Measurements from ENCODE around the gene JHY. TPM values are rescaled to one million over a fixed set of nuclear protein-coding genes. Genes with fewer than 3 reads are reported as not detected.

JHY gene
- total RNA-seq, 1 donor from 2014 or later = 7.4 TPM

DNA sequence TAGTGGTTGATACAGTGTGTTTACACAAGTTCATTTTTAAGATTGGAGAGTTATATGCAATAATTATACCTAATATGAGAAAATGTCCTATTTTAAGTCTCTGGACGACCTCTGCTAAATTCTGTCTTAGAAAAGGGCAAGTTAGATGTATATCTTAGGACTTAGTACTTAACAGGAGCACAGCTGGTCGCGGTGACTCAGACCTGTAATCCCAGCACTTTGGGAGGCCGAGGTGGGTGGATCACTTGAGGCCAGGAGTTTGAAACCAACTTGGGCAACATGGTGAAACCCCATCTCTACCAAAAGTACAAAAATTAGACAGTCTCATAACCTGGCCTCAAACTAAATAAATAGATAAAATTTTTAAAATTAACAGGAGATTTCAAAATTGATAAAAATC lies 71.9 kb downstream of the JHY start:
- Mint-ChIP-seq H3K9me3 (ENCODE audit: low read depth) (no peaks in the 10 kb centered on the region), H3K27ac (ENCODE audit: unreplicated experiment) (no peak overlapping the region), H3K4me1 (ENCODE audit: low read depth) (no peaks in the 10 kb centered on the region), H3K36me3 (ENCODE audit: low read depth) (no peaks in the 10 kb centered on the region), H3K27me3 (ENCODE audit: low read depth) (no peaks in the 10 kb centered on the region), H3K4me3 (ENCODE audit: unreplicated experiment) (no peak overlapping the region)
- DNase-seq (ENCODE audit: low spot score) = no peak
- TF ChIP-seq, protein P1, sequence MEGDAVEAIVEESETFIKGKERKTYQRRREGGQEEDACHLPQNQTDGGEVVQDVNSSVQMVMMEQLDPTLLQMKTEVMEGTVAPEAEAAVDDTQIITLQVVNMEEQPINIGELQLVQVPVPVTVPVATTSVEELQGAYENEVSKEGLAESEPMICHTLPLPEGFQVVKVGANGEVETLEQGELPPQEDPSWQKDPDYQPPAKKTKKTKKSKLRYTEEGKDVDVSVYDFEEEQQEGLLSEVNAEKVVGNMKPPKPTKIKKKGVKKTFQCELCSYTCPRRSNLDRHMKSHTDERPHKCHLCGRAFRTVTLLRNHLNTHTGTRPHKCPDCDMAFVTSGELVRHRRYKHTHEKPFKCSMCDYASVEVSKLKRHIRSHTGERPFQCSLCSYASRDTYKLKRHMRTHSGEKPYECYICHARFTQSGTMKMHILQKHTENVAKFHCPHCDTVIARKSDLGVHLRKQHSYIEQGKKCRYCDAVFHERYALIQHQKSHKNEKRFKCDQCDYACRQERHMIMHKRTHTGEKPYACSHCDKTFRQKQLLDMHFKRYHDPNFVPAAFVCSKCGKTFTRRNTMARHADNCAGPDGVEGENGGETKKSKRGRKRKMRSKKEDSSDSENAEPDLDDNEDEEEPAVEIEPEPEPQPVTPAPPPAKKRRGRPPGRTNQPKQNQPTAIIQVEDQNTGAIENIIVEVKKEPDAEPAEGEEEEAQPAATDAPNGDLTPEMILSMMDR (IDR thresholded peaks at IDR 0.05) = no peak

DNA sequence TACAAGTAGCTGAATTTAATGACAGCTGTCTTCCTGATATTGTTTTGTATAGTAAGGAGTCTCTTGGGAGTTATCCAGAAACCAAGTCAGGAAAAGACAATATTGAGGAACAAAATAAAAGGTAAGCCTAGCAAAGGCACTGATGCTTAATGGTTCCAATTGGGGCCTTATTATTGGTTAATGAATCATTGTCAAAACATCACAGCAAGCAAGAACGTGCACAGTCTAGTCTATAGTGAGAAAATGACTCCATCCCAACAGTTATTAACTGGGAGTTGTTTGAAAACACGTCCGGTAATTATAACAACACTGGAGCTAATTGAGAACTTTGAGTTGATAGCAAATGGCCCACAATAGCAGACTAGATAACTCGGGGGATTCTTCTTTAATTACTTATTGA lies 81.4 kb downstream of the JHY start:
- peaks cover 4% of the 10 kb centered on the region for H3K36me3 Mint-ChIP-seq (ENCODE audit: low read depth)
- peaks cover 37% of the 10 kb centered on the region for H3K27me3 Mint-ChIP-seq (ENCODE audit: low read depth)
- peaks cover 7% of the 10 kb centered on the region for H3K4me1 Mint-ChIP-seq (ENCODE audit: low read depth)
- peaks cover 3% of the 10 kb centered on the region for H3K9me3 Mint-ChIP-seq (ENCODE audit: low read depth)
- H3K27ac Mint-ChIP-seq (ENCODE audit: unreplicated experiment) = no peak overlapping the region
- TF ChIP-seq, protein P1 (IDR thresholded peaks at IDR 0.05) = no peak
- DNase-seq (ENCODE audit: low spot score) = no peak
- no peak overlapping the region for H3K4me3 Mint-ChIP-seq (ENCODE audit: unreplicated experiment)

DNA sequence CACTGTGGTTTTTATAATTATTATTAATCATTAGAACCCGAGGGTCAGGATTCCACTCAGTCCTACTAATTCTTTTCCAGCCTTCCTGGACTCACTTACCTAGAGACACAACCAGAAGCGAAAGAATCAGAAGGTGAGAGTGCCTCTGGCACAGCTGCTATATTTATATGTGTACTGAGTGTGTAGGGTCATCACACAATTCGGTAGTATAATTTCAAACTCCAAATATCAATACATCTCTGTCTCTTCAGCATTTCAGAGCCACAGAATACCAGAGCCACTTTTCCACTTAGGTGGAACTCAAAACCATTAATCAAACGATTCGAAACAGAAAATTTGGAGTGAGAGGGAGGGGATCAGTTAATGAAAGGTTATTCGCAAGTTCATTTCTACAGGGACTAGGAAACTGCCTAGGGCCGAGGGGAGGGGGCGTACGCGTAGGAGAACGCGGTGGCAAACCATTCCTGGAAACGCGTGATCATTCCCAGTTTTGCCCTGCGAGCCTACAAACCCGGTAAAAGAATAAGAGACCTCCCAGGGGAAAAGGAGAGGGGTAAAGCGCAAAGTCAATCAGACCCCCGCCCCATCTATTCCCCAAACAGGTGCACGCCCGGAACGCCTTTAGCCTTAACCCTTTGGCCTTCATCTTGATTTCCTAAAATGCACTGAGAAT lies 93.6 kb downstream of the JHY start:
- peaks cover 3% of the 10 kb centered on the region for H3K9me3 Mint-ChIP-seq (ENCODE audit: low read depth)
- H3K36me3 Mint-ChIP-seq (ENCODE audit: low read depth) = peaks cover 5% of the 10 kb centered on the region

DNA sequence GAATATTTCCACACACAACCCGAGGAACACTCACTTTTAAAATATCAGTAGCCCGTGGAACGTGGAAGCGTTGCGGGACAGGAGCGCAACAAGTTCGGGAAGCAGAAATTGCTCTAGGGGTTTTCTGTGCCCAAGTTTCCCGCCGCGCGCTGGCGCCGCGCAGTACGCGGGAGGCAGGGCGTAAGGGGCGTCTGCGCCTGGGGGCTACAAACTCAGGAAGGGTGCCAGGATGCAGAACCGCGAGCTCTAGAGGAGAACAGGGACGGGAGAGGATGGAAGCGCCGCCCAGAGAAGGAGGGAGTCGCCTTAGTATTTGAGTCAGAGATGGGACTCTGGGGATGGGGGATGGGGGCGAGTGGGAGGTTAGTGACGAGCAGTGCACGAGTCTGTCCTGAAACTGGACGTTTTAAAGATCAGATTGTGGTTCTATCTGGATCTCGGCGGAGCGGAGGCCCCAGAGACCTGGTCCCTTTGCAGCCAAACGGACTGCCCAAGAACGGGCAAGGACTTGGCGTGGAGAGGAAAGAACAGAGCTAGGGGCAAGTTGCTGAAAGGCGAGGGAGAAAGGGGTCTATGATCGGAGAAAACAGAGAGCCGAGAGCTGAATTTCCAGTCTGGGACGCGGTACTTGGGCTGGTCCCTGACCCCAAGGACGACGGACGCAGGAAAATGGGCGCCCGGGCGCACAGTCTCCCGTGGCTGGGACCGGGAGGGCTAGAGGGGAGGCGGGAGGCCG lies 94.3 kb downstream of the JHY start:
- peaks cover 86% of the 10 kb centered on the region for H3K27me3 Mint-ChIP-seq (ENCODE audit: low read depth)
- H3K36me3 Mint-ChIP-seq (ENCODE audit: low read depth) = peaks cover 5% of the 10 kb centered on the region
- no peak for DNase-seq (ENCODE audit: low spot score)
- TF ChIP-seq, protein P1 (IDR thresholded peaks at IDR 0.05) = no peak
- peak overlapping the region; percentile 54 for H3K4me3 Mint-ChIP-seq (ENCODE audit: unreplicated experiment)
- H3K27ac Mint-ChIP-seq (ENCODE audit: unreplicated experiment) = no peak overlapping the region
- peaks cover 30% of the 10 kb centered on the region for H3K4me1 Mint-ChIP-seq (ENCODE audit: low read depth)
- peaks cover 3% of the 10 kb centered on the region for H3K9me3 Mint-ChIP-seq (ENCODE audit: low read depth)

More for the DNA sequence above, 93.6 kb downstream of the JHY start:
- Mint-ChIP-seq H3K4me3 (ENCODE audit: unreplicated experiment) (no peak overlapping the region), H3K27me3 (ENCODE audit: low read depth) (peaks cover 80% of the 10 kb centered on the region), H3K4me1 (ENCODE audit: low read depth) (peaks cover 23% of the 10 kb centered on the region), H3K27ac (ENCODE audit: unreplicated experiment) (no peak overlapping the region)
- TF ChIP-seq, protein P1 (IDR thresholded peaks at IDR 0.05) = no peak
- no peak for DNase-seq (ENCODE audit: low spot score)

- Mint-ChIP-seq H3K9me3 (ENCODE audit: low read depth) (peaks cover 3% of the 10 kb centered on the region), H3K4me3 (ENCODE audit: unreplicated experiment) (no peak overlapping the region), H3K36me3 (ENCODE audit: low read depth) (peaks cover 5% of the 10 kb centered on the region), H3K27me3 (ENCODE audit: low read depth) (peaks cover 88% of the 10 kb centered on the region), H3K4me1 (ENCODE audit: low read depth) (peaks cover 31% of the 10 kb centered on the region), H3K27ac (ENCODE audit: unreplicated experiment) (no peak overlapping the region)
- no peak for DNase-seq (ENCODE audit: low spot score)
- TF ChIP-seq, protein P1 (IDR thresholded peaks at IDR 0.05) = no peak
These were observed 95.1 kb downstream of the JHY start for GRCh38 chr11:122977470-122978298.

Measured in chondrocyte (in vitro differentiated cells).